ENCODE results near the gene ZNF333. TPM values are rescaled to one million over a fixed set of nuclear protein-coding genes. Genes with fewer than 3 reads are reported as not detected.

The ZNF333 gene
- total RNA-seq, 2 donors from 2014 or later: 12.5 to 15.4 TPM

DNA sequence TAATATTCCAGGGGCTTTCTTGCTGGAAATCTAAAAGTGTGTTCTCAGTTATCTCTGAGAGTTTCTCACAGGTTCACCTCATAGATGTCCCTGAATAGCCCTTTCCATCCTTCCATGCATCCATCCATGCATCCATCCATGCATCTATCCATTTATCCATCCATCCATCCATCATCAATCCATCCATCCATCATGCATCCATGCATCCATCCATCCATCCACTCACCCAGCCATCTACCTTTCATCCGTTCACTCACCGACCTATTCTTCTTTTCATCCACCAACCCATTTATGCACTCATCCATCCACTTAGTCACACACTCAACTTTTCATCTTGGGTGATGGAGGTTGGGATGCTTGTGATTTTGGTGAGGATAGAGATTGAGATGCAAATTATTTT is 7.8 kb upstream of the ZNF333 start:
- Histone ChIP-seq H3K36me3 (no peaks in the 10 kb centered on the region), H3K4me1 (no peaks in the 10 kb centered on the region), H3K27me3 (no peaks in the 10 kb centered on the region), H3K9me3 (no peaks in the 10 kb centered on the region), H3K27ac (no peak overlapping the region), H3K4me3 (no peak overlapping the region)
- TF ChIP-seq, protein P1, sequence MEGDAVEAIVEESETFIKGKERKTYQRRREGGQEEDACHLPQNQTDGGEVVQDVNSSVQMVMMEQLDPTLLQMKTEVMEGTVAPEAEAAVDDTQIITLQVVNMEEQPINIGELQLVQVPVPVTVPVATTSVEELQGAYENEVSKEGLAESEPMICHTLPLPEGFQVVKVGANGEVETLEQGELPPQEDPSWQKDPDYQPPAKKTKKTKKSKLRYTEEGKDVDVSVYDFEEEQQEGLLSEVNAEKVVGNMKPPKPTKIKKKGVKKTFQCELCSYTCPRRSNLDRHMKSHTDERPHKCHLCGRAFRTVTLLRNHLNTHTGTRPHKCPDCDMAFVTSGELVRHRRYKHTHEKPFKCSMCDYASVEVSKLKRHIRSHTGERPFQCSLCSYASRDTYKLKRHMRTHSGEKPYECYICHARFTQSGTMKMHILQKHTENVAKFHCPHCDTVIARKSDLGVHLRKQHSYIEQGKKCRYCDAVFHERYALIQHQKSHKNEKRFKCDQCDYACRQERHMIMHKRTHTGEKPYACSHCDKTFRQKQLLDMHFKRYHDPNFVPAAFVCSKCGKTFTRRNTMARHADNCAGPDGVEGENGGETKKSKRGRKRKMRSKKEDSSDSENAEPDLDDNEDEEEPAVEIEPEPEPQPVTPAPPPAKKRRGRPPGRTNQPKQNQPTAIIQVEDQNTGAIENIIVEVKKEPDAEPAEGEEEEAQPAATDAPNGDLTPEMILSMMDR (IDR thresholded peaks at IDR 0.05): no peak
- no peak for DNase-seq (ENCODE audit: low spot score)

DNA sequence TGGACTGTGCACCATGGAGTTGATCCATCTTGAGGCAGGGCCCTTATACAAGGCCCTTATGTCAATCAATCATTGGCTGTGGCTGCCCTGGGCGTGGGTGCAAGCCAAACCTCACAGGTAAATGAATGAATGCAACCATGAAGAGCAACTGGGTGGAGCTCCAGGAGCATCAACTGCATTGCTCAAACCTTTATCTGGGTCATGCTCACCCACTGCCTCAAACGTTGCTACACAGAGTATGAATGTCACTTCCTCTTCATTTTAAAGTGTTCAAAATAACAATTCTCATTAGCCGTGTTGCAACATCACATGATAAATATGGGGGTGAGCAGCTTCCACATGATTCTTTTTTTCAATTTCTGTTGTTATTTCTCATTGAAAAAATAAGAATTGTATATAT is 6.4 kb upstream of the ZNF333 start:
- Histone ChIP-seq H3K36me3 (no peaks in the 10 kb centered on the region), H3K27me3 (no peaks in the 10 kb centered on the region), H3K27ac (no peak overlapping the region), H3K4me3 (no peak overlapping the region), H3K4me1 (no peaks in the 10 kb centered on the region), H3K9me3 (no peaks in the 10 kb centered on the region)
- TF ChIP-seq, protein P1 (IDR thresholded peaks at IDR 0.05): no peak
- DNase-seq (ENCODE audit: low spot score): no peak

- Histone ChIP-seq H3K27me3 (no peaks in the 10 kb centered on the region), H3K9me3 (no peaks in the 10 kb centered on the region), H3K4me1 (peaks cover 0 to 16% of the 10 kb centered on the region in 2 donors), H3K27ac (no peak overlapping the region), H3K36me3 (no peaks in the 10 kb centered on the region), H3K4me3 (no peak overlapping the region)
- TF ChIP-seq, protein P1 (IDR thresholded peaks at IDR 0.05): peak in 1 of 2 donors; percentile 47
- no peak for DNase-seq (ENCODE audit: low spot score)
Measured at GRCh38 chr19:14686411-14686810, 3.4 kb upstream of the ZNF333 start.

DNA sequence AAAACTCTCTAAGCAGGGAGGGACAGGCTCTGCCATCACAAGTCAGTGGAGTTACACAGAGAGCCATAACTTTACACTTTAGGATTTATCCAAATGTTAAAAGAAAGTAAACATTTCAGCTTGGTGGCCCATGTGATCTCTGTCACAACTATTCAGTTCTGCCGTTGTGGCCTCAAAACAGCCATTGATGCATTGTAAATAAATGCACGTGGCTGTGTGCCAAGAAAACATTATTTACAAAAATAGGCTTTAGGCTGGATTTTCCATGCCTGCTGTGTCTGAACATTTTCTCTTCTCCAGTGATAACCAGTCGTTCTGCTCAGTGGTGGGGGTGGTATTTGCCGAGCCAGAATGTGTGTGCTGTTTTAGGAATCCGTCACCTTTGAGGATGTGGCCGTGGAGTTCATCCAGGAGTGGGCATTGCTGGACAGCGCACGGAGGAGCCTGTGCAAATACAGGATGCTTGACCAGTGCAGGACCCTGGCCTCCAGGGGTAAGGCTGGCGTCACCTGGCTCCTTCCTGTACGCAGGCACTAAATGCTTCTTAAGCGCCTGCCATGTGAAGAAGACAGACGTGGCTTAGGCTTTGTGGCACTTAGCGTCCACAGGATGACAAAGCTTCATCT is 4.9 kb downstream of the ZNF333 start:
- Histone ChIP-seq H3K36me3 (peaks cover 47% of the 10 kb centered on the region), H3K4me1 (peaks cover 0 to 9% of the 10 kb centered on the region in 2 donors), H3K4me3 (no peak overlapping the region), H3K27me3 (no peaks in the 10 kb centered on the region), H3K27ac (no peak overlapping the region), H3K9me3 (no peaks in the 10 kb centered on the region)
- TF ChIP-seq, protein P1 (IDR thresholded peaks at IDR 0.05): no peak
- no peak for DNase-seq (ENCODE audit: low spot score)

DNA sequence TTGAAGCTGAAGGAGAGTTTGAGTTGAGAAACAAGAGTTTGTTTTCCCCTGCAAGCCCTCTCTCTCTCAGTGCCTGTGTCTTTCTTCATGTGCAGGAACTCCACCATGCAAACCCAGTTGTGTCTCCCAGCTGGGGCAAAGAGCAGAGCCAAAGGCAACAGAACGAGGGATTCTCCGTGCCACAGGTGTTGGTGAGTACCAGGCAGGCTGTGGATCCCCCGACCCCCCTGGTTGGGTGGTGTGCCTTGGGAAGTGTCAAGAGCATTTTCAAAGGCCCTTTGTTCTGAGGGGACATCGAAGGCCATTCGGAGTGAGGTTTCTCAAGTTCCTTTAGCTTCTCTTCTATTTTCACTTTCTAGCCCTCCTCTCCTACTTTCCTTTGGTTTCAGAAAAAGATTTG is 5.6 kb downstream of the ZNF333 start:
- DNase-seq (ENCODE audit: low spot score): no peak
- Histone ChIP-seq H3K4me3 (no peak overlapping the region), H3K36me3 (peaks cover 54% of the 10 kb centered on the region), H3K27ac (no peak overlapping the region), H3K27me3 (no peaks in the 10 kb centered on the region), H3K9me3 (no peaks in the 10 kb centered on the region), H3K4me1 (peaks cover 0 to 6% of the 10 kb centered on the region in 2 donors)
- TF ChIP-seq, protein P1 (IDR thresholded peaks at IDR 0.05): no peak

GRCh38 chr19:14699641-14700040 is 9.8 kb downstream of the ZNF333 start:
- H3K36me3 ChIP-seq: peaks cover 93% of the 10 kb centered on the region
- no peak for DNase-seq (ENCODE audit: low spot score)
- TF ChIP-seq, protein P1 (IDR thresholded peaks at IDR 0.05): no peak

More at GRCh38 chr19:14699641-14700040, 9.8 kb downstream of the ZNF333 start:
- Histone ChIP-seq H3K27ac (no peak overlapping the region), H3K4me3 (no peak overlapping the region), H3K4me1 (no peaks in the 10 kb centered on the region), H3K27me3 (no peaks in the 10 kb centered on the region), H3K9me3 (no peaks in the 10 kb centered on the region)

Data from right atrium auricular region (tissue), 2 donors.